Left lung (tissue), 10 donors: ENCODE results near the gene SUSD6. TPM values are rescaled to one million over a fixed set of nuclear protein-coding genes. Genes with fewer than 3 reads are reported as not detected.
A peak's percentile ranks its signal among the peaks of the same experiment; 100 is the strongest.

ENCODE experiments used
- ATAC-seq: fragments of 200-7000 bp; cut with Tn5 transposase; one replicate; pipeline ENCODE4 v1.9.1; 2020; ENCODE audit warnings: moderate library complexity
- DNase-seq, 4 donors: peaks; one replicate each; pipeline ENCODE4 v3.0.0-alpha.2; 2013 to 2020
- H3K27ac ChIP-seq, 2 donors: fragments of 200-600 bp; sonication (generic) in 1 of 2; one replicate each; pipeline versions ENCODE4 v1.5.0 to v1.8.0; 2020 to 2021
- H3K27me3 ChIP-seq, 2 donors: fragments of 200-600 bp; sonication (generic) in 1 of 2; one replicate each; pipeline versions ENCODE4 v1.5.0 to v1.8.0; 2020 to 2021
- H3K36me3 ChIP-seq, 2 donors: fragments of 200-600 bp; sonication (generic) in 1 of 2; one replicate each; pipeline versions ENCODE4 v1.5.0 to v1.8.0; 2020 to 2021
- H3K4me1 ChIP-seq, 2 donors: fragments of 200-600 bp; one replicate each; pipeline ENCODE4 v1.8.0; 2021
- H3K4me3 ChIP-seq, 2 donors: fragments of 200-600 bp; sonication (generic) in 1 of 2; one replicate each; pipeline versions ENCODE4 v1.5.0 to v1.8.0; 2020 to 2021; ENCODE audit warnings: mild to moderate bottlenecking in 1 of 2
- H3K9me3 ChIP-seq, 2 donors: fragments of 200-600 bp; sonication (generic) in 1 of 2; one replicate each; pipeline versions ENCODE4 v1.5.0 to v1.8.0; 2020 to 2021
- intact Hi-C, 2 donors: fragments of 100-400 bp; cut with DNase I; formaldehyde crosslinking; loops; one replicate each; pipeline versions ENCODE4 v1.11.2 to v1.14.2; 2022
- polyA plus RNA-seq, 6 donors: library from polyadenylated mRNA; unstranded; fragments of 120-200 nt; gene quantifications; one replicate each; pipeline ENCODE4 v1.2.1, GENCODE V29; 2013; ENCODE audit not compliant: insufficient read length in 6 of 6
- total RNA-seq, 2 donors: library from RNA; stranded (reverse); fragmentation: NEBNext Ultra II Directional; extraction: Animal tissue kit (Norgen Biotek cat#: 25700); gene quantifications; one replicate each; pipeline ENCODE4 v1.2.1, GENCODE V29; 2021
- TF ChIP-seq, protein P1 (sequence below), 2 donors: fragments of 200-600 bp; sonication (generic) in 1 of 2; IDR thresholded peaks; one replicate each; pipeline versions ENCODE4 v1.5.0 to v1.8.0; 2021; ENCODE audit warnings: antibody characterized with exemption in 2 of 2
- donor health status: DM: no; HTN: yes; CAD: no.
- donor health status: DM: no; HTN: no; CAD: no.

Gene SUSD6
- total and polyA plus RNA-seq, 8 donors, result 27.7 to 77.4 (median 31.3) TPM

DNA sequence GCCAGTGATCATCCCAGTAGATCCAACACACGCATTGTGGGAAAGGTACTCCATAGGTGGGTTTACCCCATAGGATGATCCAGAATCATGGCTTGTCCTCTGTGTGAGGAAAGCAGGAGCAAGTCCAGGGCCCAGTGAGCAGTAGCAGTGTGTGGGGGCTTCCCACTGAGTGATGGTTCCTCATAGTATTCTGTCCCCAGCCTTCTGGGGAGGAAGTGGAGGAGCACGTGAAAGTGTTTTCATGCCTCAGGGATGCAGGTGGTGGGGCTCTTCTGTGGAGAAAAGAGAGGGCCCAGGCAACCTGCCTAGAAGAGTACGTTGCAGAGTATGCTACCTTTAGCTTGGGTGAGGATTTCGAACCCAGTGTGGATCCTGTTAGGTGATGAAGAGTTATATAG, 56.5 kb downstream of the SUSD6 start:
- TF ChIP-seq, protein P1, sequence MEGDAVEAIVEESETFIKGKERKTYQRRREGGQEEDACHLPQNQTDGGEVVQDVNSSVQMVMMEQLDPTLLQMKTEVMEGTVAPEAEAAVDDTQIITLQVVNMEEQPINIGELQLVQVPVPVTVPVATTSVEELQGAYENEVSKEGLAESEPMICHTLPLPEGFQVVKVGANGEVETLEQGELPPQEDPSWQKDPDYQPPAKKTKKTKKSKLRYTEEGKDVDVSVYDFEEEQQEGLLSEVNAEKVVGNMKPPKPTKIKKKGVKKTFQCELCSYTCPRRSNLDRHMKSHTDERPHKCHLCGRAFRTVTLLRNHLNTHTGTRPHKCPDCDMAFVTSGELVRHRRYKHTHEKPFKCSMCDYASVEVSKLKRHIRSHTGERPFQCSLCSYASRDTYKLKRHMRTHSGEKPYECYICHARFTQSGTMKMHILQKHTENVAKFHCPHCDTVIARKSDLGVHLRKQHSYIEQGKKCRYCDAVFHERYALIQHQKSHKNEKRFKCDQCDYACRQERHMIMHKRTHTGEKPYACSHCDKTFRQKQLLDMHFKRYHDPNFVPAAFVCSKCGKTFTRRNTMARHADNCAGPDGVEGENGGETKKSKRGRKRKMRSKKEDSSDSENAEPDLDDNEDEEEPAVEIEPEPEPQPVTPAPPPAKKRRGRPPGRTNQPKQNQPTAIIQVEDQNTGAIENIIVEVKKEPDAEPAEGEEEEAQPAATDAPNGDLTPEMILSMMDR (IDR thresholded peaks at IDR 0.05), result no peak
- intact Hi-C loops, result no loop called here
- ATAC-seq (no peak), DNase-seq (no peak)
- Histone ChIP-seq H3K4me1 (peaks cover 32 to 99% of the 10 kb centered on the region in 2 donors), H3K27me3 (no peaks in the 10 kb centered on the region), H3K36me3 (peaks cover 0 to 5% of the 10 kb centered on the region in 2 donors), H3K27ac (peak overlapping the region in 1 of 2 donors; percentile 65), H3K9me3 (no peaks in the 10 kb centered on the region), H3K4me3 (no peak overlapping the region)

DNA sequence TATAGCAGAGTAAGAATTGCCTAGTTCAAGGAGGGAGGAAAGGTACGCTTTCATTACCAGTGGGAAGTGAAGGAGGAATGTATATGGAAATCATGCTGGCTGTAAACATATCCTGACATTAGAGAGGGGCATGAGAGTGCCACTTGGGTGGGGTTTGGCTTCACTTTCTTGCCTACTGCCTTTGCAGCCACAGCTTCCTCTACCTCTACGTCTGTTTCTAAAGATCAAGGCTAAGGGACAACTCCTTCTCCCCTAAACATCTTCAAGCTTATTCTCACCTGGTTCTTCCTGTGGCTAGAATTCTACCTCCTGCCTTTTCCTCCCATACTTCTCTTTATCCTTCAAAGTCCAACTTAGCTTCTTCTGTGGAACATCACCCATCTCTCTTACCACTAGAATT, 58.0 kb downstream of the SUSD6 start:
- intact Hi-C loops, result no loop called here
- Histone ChIP-seq H3K4me1 (peaks cover 29 to 99% of the 10 kb centered on the region in 2 donors), H3K9me3 (no peaks in the 10 kb centered on the region), H3K27ac (peak overlapping the region in 1 of 2 donors; percentile 13), H3K36me3 (peaks cover 0 to 5% of the 10 kb centered on the region in 2 donors), H3K27me3 (no peaks in the 10 kb centered on the region), H3K4me3 (no peak overlapping the region)
- DNase-seq (no peak), ATAC-seq (no peak)
- TF ChIP-seq, protein P1 (IDR thresholded peaks at IDR 0.05), result no peak

DNA sequence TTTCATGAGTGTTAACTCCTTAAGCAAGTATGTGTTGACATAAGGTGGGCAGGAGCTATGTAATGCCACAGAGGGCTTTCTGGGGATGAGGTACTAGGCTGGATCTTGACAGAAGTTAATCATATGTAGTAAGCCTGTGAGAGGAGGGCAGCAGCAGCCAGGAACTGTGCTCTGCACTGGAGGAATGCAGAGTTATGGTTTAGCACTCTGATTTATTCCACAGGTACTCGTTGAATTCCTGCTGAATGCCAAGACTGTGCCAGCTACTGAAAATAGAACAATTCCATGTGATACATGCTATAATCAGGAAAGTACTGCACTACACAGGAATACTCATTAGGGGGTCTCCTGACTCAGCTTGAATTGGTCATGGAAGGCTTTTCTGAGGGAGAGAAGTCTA, 58.7 kb downstream of the SUSD6 start:
- Histone ChIP-seq H3K36me3 (peaks cover 0 to 5% of the 10 kb centered on the region in 2 donors), H3K27ac (peak overlapping the region in 1 of 2 donors; percentile 76), H3K4me1 (peaks cover 29 to 99% of the 10 kb centered on the region in 2 donors), H3K4me3 (no peak overlapping the region), H3K27me3 (no peaks in the 10 kb centered on the region), H3K9me3 (no peaks in the 10 kb centered on the region)
- TF ChIP-seq, protein P1 (IDR thresholded peaks at IDR 0.05), result no peak
- intact Hi-C loops, result no loop called here
- peak; percentile 55 for ATAC-seq
- no peak for DNase-seq

DNA sequence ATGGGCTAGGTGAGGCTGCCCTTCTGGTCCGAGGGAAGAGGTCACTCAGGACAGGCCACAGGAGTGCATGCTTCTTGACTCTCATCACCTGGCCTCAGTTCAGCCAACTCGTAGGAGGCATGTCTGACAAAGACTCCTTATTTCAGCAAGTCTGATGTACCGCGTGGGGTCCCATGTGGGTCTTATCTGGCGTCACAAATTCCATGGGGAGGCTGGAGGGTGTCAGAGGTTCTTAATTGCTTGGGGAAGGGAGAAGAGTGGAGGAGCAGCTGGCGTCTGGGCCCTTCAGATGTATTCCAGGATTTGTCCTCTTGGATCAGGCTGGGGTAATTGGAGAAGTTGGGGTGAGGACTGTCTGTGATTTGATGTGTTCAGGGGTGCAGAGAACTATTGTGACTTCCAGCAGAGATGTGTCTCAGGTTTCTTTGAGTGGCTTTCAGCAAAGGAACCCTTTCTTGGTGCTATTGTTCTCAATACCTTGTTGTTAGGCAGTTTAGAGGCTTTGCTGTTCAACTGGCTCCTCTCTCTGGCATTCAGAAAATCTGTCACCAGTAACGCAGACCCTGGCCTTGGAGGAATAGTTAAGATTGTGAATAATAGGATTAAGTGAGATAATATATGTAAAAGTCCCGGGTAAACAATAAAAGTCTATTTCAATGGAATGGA, 60.1 kb downstream of the SUSD6 start:
- H3K4me3 ChIP-seq, result no peak overlapping the region
- peaks cover 24 to 99% of the 10 kb centered on the region in 2 donors for H3K4me1 ChIP-seq
- intact Hi-C loops, result no loop called here
- no peak for DNase-seq
- ATAC-seq, result no peak
- H3K27me3 ChIP-seq, result no peaks in the 10 kb centered on the region
- no peaks in the 10 kb centered on the region for H3K9me3 ChIP-seq
- peaks cover 0 to 5% of the 10 kb centered on the region in 2 donors for H3K36me3 ChIP-seq
- peak overlapping the region in 1 of 2 donors; percentile 76 for H3K27ac ChIP-seq
- TF ChIP-seq, protein P1 (IDR thresholded peaks at IDR 0.05), result no peak

DNA sequence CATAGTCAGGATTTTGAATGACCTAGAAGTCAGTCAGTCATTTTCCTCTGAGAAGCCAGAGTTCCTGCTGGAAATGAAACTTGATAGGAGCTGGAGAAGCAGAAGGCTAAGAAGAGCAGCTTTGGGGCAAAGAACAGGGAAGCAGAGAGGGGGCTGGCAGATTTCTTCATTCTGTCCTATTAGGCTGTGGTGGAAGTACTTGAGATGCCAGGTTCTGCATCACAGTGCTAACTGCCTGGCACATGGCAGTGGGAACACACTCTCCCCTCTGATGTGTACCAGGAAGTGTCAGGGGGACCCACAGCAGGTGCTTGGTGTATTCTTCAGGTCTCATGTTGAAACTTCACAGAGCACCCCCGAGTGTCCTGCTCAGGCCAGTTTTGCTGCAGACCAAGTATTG, 61.0 kb downstream of the SUSD6 start:
- Histone ChIP-seq H3K9me3 (no peaks in the 10 kb centered on the region), H3K36me3 (peaks cover 0 to 5% of the 10 kb centered on the region in 2 donors), H3K4me3 (no peak overlapping the region), H3K27me3 (no peaks in the 10 kb centered on the region), H3K27ac (peak overlapping the region in 1 of 2 donors; percentile 76), H3K4me1 (peaks cover 18 to 92% of the 10 kb centered on the region in 2 donors)
- ATAC-seq (peak; percentile 16), DNase-seq (no peak)
- TF ChIP-seq, protein P1 (IDR thresholded peaks at IDR 0.05), result no peak
- intact Hi-C loops, result no loop called here
